GM08714 (cell line): ENCODE results near the gene AKT2.

Experiments used
- H3K4me3 ChIP-seq: fragments of 200-500 bp; sonication (Bioruptor generic); 2 replicates; pipeline ENCODE4 v1.5.1; 2014; ENCODE audit warnings: mild to moderate bottlenecking, low read length, inconsistent platforms
- ZNF274 ChIP-seq: IDR thresholded peaks from 2 replicates; pipeline ENCODE4 v1.6.1; 2012; ENCODE audit warnings: mild to moderate bottlenecking, low read depth, low read length

The AKT2 gene

GRCh38 chr19:40257096-40257517, 28.0 kb downstream of the AKT2 start:
- TF ChIP-seq ZNF274: no peak

GRCh38 chr19:40256512-40256911, 28.6 kb downstream of the AKT2 start:
- TF ChIP-seq ZNF274: no peak
- H3K4me3 ChIP-seq: no peak overlapping the region

More at GRCh38 chr19:40257096-40257517, 28.0 kb downstream of the AKT2 start:
- no peak overlapping the region for H3K4me3 ChIP-seq

GRCh38 chr19:40255619-40256166, 29.5 kb downstream of the AKT2 start:
- TF ChIP-seq ZNF274: no peak
- H3K4me3 ChIP-seq: no peak overlapping the region

GRCh38 chr19:40254714-40255418, 30.3 kb downstream of the AKT2 start:
- H3K4me3 ChIP-seq: no peak overlapping the region
- TF ChIP-seq ZNF274: no peak

- TF ChIP-seq ZNF274: no peak
Observed at GRCh38 chr19:40253611-40254092, 31.5 kb downstream of the AKT2 start.

GRCh38 chr19:40252395-40252794, 32.8 kb downstream of the AKT2 start:
- TF ChIP-seq ZNF274: no peak

More at GRCh38 chr19:40253611-40254092, 31.5 kb downstream of the AKT2 start:
- no peak overlapping the region for H3K4me3 ChIP-seq

GRCh38 chr19:40251991-40252390, 33.2 kb downstream of the AKT2 start:
- no peak for TF ChIP-seq ZNF274
- no peak overlapping the region for H3K4me3 ChIP-seq

More at GRCh38 chr19:40252395-40252794, 32.8 kb downstream of the AKT2 start:
- H3K4me3 ChIP-seq: no peak overlapping the region

- H3K4me3 ChIP-seq: no peak overlapping the region
- no peak for TF ChIP-seq ZNF274
Observed at GRCh38 chr19:40251244-40251643, 33.9 kb downstream of the AKT2 start.

GRCh38 chr19:40249781-40250180, 35.4 kb downstream of the AKT2 start:
- TF ChIP-seq ZNF274: no peak
- no peak overlapping the region for H3K4me3 ChIP-seq

- H3K4me3 ChIP-seq: no peak overlapping the region
- no peak for TF ChIP-seq ZNF274
Observed at GRCh38 chr19:40249201-40249600, 35.9 kb downstream of the AKT2 start.

- TF ChIP-seq ZNF274: no peak
Observed at GRCh38 chr19:40247735-40248262, 37.3 kb downstream of the AKT2 start.

GRCh38 chr19:40247178-40247577, 38.0 kb downstream of the AKT2 start:
- no peak overlapping the region for H3K4me3 ChIP-seq
- TF ChIP-seq ZNF274: no peak

More at GRCh38 chr19:40247735-40248262, 37.3 kb downstream of the AKT2 start:
- H3K4me3 ChIP-seq: no peak overlapping the region

GRCh38 chr19:40246292-40247073, 38.7 kb downstream of the AKT2 start:
- TF ChIP-seq ZNF274: no peak
- no peak overlapping the region for H3K4me3 ChIP-seq

- no peak for TF ChIP-seq ZNF274
- H3K4me3 ChIP-seq: no peak overlapping the region
Observed at GRCh38 chr19:40245506-40246128, 39.5 kb downstream of the AKT2 start.
